ENCODE measurements around the gene PIK3C2G.

The PIK3C2G gene

GRCh38 chr12:18270958-18271460 is 9.7 kb downstream of the PIK3C2G start:
- no peaks in the 10 kb centered on the region for H3K27me3 ChIP-seq (ENCODE audit: control insufficient read depth, insufficient read depth, low read length, poor library complexity, severe bottlenecking)
- no peak overlapping the region for H3K27ac ChIP-seq (ENCODE audit: insufficient read depth, low read depth, low read length, poor library complexity, severe bottlenecking)
- WGBS, 2 experiments, result 84 to 87% methylated on average over 2 to 3 of the region's 3 CpGs
- H3K4me3 ChIP-seq (ENCODE audit: insufficient read depth, low read depth, low read length), result no peak overlapping the region
- H3K9me3 ChIP-seq (ENCODE audit: control insufficient read depth, low read length), result no peaks in the 10 kb centered on the region
- no peaks in the 10 kb centered on the region for H3K36me3 ChIP-seq (ENCODE audit: control insufficient read depth, insufficient read depth, low read length)
- no peaks in the 10 kb centered on the region for H3K4me1 ChIP-seq (ENCODE audit: control insufficient read depth, insufficient read depth, low read length)

GRCh38 chr12:18275981-18276380 is 14.7 kb downstream of the PIK3C2G start:
- WGBS, 2 experiments, result 71 to 89% methylated on average over 1 of the region's 1 CpG
- Histone ChIP-seq H3K27ac (ENCODE audit: insufficient read depth, low read depth, low read length, poor library complexity, severe bottlenecking) (no peak overlapping the region), H3K9me3 (ENCODE audit: control insufficient read depth, low read length) (no peaks in the 10 kb centered on the region), H3K4me1 (ENCODE audit: control insufficient read depth, insufficient read depth, low read length) (no peaks in the 10 kb centered on the region), H3K36me3 (ENCODE audit: control insufficient read depth, insufficient read depth, low read length) (no peaks in the 10 kb centered on the region), H3K4me3 (ENCODE audit: insufficient read depth, low read depth, low read length) (no peak overlapping the region), H3K27me3 (ENCODE audit: control insufficient read depth, insufficient read depth, low read length, poor library complexity, severe bottlenecking) (no peaks in the 10 kb centered on the region)

- Histone ChIP-seq H3K27me3 (ENCODE audit: control insufficient read depth, insufficient read depth, low read length, poor library complexity, severe bottlenecking) (no peaks in the 10 kb centered on the region), H3K4me3 (ENCODE audit: insufficient read depth, low read depth, low read length) (no peak overlapping the region), H3K36me3 (ENCODE audit: control insufficient read depth, insufficient read depth, low read length) (no peaks in the 10 kb centered on the region), H3K27ac (ENCODE audit: insufficient read depth, low read depth, low read length, poor library complexity, severe bottlenecking) (no peak overlapping the region), H3K9me3 (ENCODE audit: control insufficient read depth, low read length) (no peaks in the 10 kb centered on the region), H3K4me1 (ENCODE audit: control insufficient read depth, insufficient read depth, low read length) (no peaks in the 10 kb centered on the region)
- 0% methylated on average over 1 of the region's 1 CpG for WGBS, 2 experiments
Observed at GRCh38 chr12:18277196-18277595, 15.9 kb downstream of the PIK3C2G start.

GRCh38 chr12:18280728-18281127 is 19.4 kb downstream of the PIK3C2G start:
- H3K9me3 ChIP-seq (ENCODE audit: control insufficient read depth, low read length), result no peaks in the 10 kb centered on the region
- WGBS, 2 experiments, result 95 to 97% methylated on average over 1 of the region's 1 CpG

GRCh38 chr12:18281941-18282340 is 20.6 kb downstream of the PIK3C2G start:
- WGBS, 2 experiments, result 93 to 98% methylated on average over 3 of the region's 3 CpGs
- no peak overlapping the region for H3K27ac ChIP-seq (ENCODE audit: insufficient read depth, low read depth, low read length, poor library complexity, severe bottlenecking)
- no peak overlapping the region for H3K4me3 ChIP-seq (ENCODE audit: insufficient read depth, low read depth, low read length)
- no peaks in the 10 kb centered on the region for H3K9me3 ChIP-seq (ENCODE audit: control insufficient read depth, low read length)
- no peaks in the 10 kb centered on the region for H3K36me3 ChIP-seq (ENCODE audit: control insufficient read depth, insufficient read depth, low read length)
- no peaks in the 10 kb centered on the region for H3K27me3 ChIP-seq (ENCODE audit: control insufficient read depth, insufficient read depth, low read length, poor library complexity, severe bottlenecking)
- peaks cover 4% of the 10 kb centered on the region for H3K4me1 ChIP-seq (ENCODE audit: control insufficient read depth, insufficient read depth, low read length)

More at GRCh38 chr12:18280728-18281127, 19.4 kb downstream of the PIK3C2G start:
- Histone ChIP-seq H3K4me1 (ENCODE audit: control insufficient read depth, insufficient read depth, low read length) (peaks cover 4% of the 10 kb centered on the region), H3K27me3 (ENCODE audit: control insufficient read depth, insufficient read depth, low read length, poor library complexity, severe bottlenecking) (no peaks in the 10 kb centered on the region), H3K4me3 (ENCODE audit: insufficient read depth, low read depth, low read length) (no peak overlapping the region), H3K36me3 (ENCODE audit: control insufficient read depth, insufficient read depth, low read length) (no peaks in the 10 kb centered on the region), H3K27ac (ENCODE audit: insufficient read depth, low read depth, low read length, poor library complexity, severe bottlenecking) (no peak overlapping the region)

GRCh38 chr12:18283831-18284230 is 22.5 kb downstream of the PIK3C2G start:
- H3K27me3 ChIP-seq (ENCODE audit: control insufficient read depth, insufficient read depth, low read length, poor library complexity, severe bottlenecking), result no peaks in the 10 kb centered on the region
- no peak overlapping the region for H3K27ac ChIP-seq (ENCODE audit: insufficient read depth, low read depth, low read length, poor library complexity, severe bottlenecking)
- no peaks in the 10 kb centered on the region for H3K9me3 ChIP-seq (ENCODE audit: control insufficient read depth, low read length)
- H3K4me1 ChIP-seq (ENCODE audit: control insufficient read depth, insufficient read depth, low read length), result peaks cover 4% of the 10 kb centered on the region
- no peak overlapping the region for H3K4me3 ChIP-seq (ENCODE audit: insufficient read depth, low read depth, low read length)
- WGBS, 2 experiments, result 72 to 78% methylated on average over 4 of the region's 4 CpGs
- H3K36me3 ChIP-seq (ENCODE audit: control insufficient read depth, insufficient read depth, low read length), result no peaks in the 10 kb centered on the region

GRCh38 chr12:18284386-18284785 is 23.1 kb downstream of the PIK3C2G start:
- H3K4me3 ChIP-seq (ENCODE audit: insufficient read depth, low read depth, low read length), result no peak overlapping the region
- H3K9me3 ChIP-seq (ENCODE audit: control insufficient read depth, low read length), result no peaks in the 10 kb centered on the region
- peaks cover 4% of the 10 kb centered on the region for H3K4me1 ChIP-seq (ENCODE audit: control insufficient read depth, insufficient read depth, low read length)
- no peaks in the 10 kb centered on the region for H3K27me3 ChIP-seq (ENCODE audit: control insufficient read depth, insufficient read depth, low read length, poor library complexity, severe bottlenecking)
- 77 to 85% methylated on average over 2 of the region's 3 CpGs for WGBS, 2 experiments
- H3K27ac ChIP-seq (ENCODE audit: insufficient read depth, low read depth, low read length, poor library complexity, severe bottlenecking), result no peak overlapping the region
- no peaks in the 10 kb centered on the region for H3K36me3 ChIP-seq (ENCODE audit: control insufficient read depth, insufficient read depth, low read length)

GRCh38 chr12:18285161-18285560 is 23.8 kb downstream of the PIK3C2G start:
- peaks cover 4% of the 10 kb centered on the region for H3K4me1 ChIP-seq (ENCODE audit: control insufficient read depth, insufficient read depth, low read length)
- H3K36me3 ChIP-seq (ENCODE audit: control insufficient read depth, insufficient read depth, low read length), result no peaks in the 10 kb centered on the region
- 0% methylated on average over 1 of the region's 1 CpG for WGBS, 2 experiments
- H3K9me3 ChIP-seq (ENCODE audit: control insufficient read depth, low read length), result no peaks in the 10 kb centered on the region
- H3K27ac ChIP-seq (ENCODE audit: insufficient read depth, low read depth, low read length, poor library complexity, severe bottlenecking), result no peak overlapping the region
- no peaks in the 10 kb centered on the region for H3K27me3 ChIP-seq (ENCODE audit: control insufficient read depth, insufficient read depth, low read length, poor library complexity, severe bottlenecking)
- H3K4me3 ChIP-seq (ENCODE audit: insufficient read depth, low read depth, low read length), result no peak overlapping the region

- no peak overlapping the region for H3K27ac ChIP-seq (ENCODE audit: insufficient read depth, low read depth, low read length, poor library complexity, severe bottlenecking)
- no peaks in the 10 kb centered on the region for H3K36me3 ChIP-seq (ENCODE audit: control insufficient read depth, insufficient read depth, low read length)
- H3K27me3 ChIP-seq (ENCODE audit: control insufficient read depth, insufficient read depth, low read length, poor library complexity, severe bottlenecking), result no peaks in the 10 kb centered on the region
- H3K9me3 ChIP-seq (ENCODE audit: control insufficient read depth, low read length), result no peaks in the 10 kb centered on the region
- H3K4me1 ChIP-seq (ENCODE audit: control insufficient read depth, insufficient read depth, low read length), result no peaks in the 10 kb centered on the region
- H3K4me3 ChIP-seq (ENCODE audit: insufficient read depth, low read depth, low read length), result no peak overlapping the region
- WGBS, 2 experiments, result 83 to 90% methylated on average over 3 of the region's 3 CpGs
Observed at GRCh38 chr12:18290386-18290785, 29.1 kb downstream of the PIK3C2G start.

GRCh38 chr12:18294889-18295288 is 33.6 kb downstream of the PIK3C2G start:
- no peak overlapping the region for H3K4me3 ChIP-seq (ENCODE audit: insufficient read depth, low read depth, low read length)
- H3K4me1 ChIP-seq (ENCODE audit: control insufficient read depth, insufficient read depth, low read length), result no peaks in the 10 kb centered on the region
- H3K36me3 ChIP-seq (ENCODE audit: control insufficient read depth, insufficient read depth, low read length), result no peaks in the 10 kb centered on the region
- H3K27me3 ChIP-seq (ENCODE audit: control insufficient read depth, insufficient read depth, low read length, poor library complexity, severe bottlenecking), result no peaks in the 10 kb centered on the region
- H3K9me3 ChIP-seq (ENCODE audit: control insufficient read depth, low read length), result no peaks in the 10 kb centered on the region
- H3K27ac ChIP-seq (ENCODE audit: insufficient read depth, low read depth, low read length, poor library complexity, severe bottlenecking), result no peak overlapping the region
